GM18498 (cell line): ENCODE data around the gene POLN.

Experiments used
- ATAC-seq: cut with Tn5 transposase; IDR thresholded peaks from one replicate; pipeline ENCODE4 v1.9.1; 2021; ENCODE audit warnings: mild to moderate bottlenecking, moderate library complexity; ENCODE audit not compliant: unreplicated experiment

Gene POLN

GRCh38 chr4:2252530-2253091 is 10.7 kb upstream of the POLN start:
- ATAC-seq, result no peak

DNA sequence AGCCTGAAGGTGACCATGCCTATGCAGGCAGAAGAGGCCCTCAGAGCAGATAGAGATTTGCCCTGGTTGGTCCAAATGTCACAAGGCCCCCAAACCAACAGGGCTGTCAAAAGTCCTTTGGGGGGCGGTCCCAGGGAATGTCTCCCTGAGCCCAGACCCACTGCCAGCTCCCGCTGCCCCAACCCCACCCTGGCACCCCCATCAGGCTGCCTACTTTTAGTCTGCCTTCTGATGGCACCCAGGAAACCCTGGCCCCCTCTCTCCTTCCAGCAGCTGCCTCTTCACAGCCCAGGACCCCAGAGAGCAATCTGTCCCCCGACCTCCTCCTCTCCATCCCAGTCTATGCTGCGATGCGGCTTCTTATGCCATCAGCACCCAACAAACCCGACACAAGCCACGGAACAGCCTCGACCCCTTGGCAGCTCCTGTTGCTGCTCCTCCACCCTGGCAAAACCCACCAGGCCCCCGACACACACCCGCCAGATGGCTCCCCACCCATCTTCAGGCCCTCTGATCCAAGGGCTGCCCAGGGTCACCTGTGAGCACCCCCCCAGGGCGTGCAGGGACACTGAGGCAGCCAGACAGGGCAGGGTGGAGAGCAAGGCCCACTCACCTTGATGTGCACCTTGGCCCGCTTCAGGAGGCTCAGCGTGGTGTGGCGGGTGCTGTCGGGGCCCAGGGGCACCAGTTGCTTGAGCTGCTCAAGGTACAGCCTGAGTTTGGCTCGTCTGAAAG is 10.0 kb upstream of the POLN start:
- ATAC-seq, result no peak

DNA sequence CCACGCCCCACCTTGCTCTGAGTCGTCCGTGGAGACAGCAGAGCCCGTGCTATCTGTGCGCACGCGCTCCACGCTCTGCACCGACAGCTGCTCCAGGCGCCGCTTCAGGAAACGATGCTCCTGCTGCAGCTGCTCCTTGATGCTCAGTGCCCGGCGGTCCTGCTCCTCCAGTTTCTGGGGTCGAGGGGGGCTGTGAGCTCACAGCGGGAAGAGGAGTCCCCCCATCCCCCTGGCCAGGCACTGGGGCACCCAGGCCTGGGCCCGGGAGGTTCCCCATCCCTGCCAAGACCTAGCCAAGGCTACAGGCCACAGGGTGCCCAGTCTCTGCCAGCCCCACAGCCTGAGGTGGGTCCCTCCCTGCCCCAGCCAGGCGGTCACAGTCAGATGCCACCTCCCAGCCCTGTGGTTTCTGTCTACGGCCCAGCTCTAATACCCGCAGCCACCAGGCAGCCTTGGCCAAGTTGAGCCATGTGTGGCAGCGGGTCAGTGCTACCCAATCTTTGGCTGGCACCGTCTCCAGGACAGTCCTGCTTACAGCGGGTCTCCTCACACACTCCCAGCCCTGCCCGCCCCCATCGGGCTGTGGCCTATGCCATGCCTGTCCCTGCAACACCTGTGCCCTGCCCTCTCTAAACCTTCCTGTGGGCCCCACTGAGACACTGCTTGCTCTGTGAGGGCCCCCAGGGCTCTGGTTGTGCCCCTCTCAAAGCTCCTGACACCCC is 9.3 kb upstream of the POLN start:
- ATAC-seq, result no peak

DNA sequence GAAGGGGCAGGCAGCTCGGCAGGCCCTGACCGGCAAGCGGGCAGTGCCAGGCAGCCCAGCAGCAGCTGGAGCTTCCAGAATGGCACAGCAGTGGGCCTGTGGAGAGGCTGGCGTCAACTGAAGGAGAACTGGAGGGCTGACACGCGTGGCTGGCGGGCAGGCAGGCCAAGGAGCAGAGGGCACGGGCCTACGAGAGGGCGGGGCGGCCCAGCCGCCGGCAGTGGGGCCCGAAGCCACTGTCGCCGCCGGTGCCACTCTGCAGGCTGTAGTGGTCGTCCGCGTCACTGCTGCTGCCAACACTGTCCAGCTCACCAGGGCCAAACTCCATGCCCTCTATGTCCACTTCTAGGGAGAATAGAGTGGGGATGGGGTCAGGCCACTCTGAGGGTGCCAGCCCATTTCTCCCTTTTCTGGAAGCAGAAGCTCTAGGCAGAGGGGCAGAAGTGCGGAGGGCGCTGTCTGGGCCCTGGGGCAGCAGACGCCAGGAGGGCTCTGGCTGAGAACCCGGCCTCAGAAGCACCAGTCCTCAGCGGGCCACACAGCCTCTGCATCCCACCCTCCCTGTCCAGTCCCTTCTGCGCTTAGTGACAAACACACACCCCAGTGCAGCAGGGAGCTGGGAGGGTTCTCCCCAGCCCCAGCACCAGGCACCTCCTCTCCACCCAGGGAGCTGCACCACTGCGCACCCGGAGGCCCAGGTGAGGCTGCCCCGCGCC is 8.6 kb upstream of the POLN start:
- ATAC-seq, result no peak

GRCh38 chr4:2249526-2250356 is 7.8 kb upstream of the POLN start:
- ATAC-seq, result no peak

- ATAC-seq, result no peak
Observed at GRCh38 chr4:2248821-2249261, 6.9 kb upstream of the POLN start.

- ATAC-seq, result no peak
Observed at GRCh38 chr4:2248044-2248780, 6.3 kb upstream of the POLN start.

DNA sequence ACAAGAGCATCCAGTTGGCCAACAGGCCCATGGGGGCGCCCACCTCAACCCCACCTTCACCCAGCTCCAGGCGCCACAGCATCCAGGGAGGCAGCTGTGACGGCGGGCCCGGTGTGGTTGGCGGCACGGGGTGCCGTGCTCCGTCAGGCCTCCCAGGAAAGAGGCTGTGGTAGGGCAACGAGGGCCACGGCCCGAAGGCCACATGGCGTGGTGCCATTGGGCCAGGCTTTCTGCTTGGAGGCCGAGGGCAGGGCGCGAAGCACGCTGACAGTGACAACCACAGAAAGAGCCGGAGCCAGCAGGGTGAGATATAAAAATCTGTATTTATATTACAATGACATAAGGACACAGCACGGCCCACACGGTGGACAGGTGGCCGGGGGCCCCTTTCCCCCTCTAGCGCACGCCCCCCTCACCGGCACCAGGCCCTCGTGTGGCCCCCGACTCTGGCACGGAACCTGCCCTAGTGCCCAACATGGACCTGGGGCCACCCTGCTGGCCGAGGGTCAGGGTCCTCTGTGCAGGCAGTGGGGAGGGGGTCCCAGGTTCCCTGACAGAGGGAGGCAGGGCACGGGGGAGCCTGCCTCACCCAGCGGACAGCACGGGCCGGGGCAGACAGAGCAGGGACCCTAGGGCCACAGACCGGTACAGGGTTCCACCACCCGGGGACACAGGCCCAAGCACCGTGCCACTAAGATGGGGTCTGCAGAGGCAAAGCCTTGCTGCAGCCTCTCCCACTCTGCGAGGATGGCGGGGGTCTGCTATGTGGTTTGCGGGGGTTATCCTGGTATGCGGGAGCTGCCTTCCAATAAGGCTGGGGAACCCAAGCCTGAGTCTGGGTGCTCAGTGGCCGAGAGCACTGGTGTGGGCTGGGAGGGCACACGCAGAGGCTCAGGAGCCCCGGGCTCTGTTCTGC is 5.5 kb upstream of the POLN start:
- no peak for ATAC-seq

GRCh38 chr4:2246384-2247127 is 4.6 kb upstream of the POLN start:
- ATAC-seq, result no peak

GRCh38 chr4:2245787-2246275 is 3.9 kb upstream of the POLN start:
- ATAC-seq, result no peak

- ATAC-seq, result no peak
Observed at GRCh38 chr4:2245057-2245786, 3.3 kb upstream of the POLN start.

DNA sequence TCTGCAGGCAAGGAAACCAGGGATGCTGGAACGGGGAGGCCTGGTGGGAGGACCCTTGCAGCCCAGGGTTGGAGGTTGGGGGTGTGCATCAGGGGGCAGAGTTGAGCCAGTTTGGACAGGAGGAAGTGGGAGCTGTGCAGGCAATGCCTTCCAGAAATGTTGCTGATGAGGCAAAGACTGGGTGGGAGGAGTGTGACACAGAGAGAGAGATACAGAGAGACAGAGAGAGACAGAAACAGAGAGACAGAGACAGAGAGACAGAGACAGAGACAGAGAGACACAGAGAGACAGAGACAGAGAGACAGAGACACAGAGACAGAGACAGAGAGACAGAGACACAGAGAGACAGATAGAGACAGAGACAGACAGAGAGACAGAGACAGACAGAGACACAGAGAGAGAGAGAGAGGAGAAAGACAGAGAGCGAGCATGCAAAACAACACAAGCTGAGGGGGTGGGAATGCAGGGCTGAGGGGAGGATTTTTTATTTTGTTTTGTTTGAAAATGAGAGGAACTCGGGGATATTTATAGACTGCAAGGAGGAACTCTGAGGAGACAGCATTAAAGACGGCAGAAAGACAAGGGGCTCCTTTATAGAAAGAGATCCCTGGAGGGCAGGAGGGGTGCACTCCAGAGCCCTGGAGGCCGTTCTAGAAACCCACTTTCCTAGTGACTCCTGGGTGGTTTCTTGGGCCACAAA is 1.9 kb upstream of the POLN start:
- no peak for ATAC-seq

GRCh38 chr4:2241003-2241402 is 918 bp downstream of the POLN start:
- ATAC-seq, result no peak

- ATAC-seq, result no peak
Observed at GRCh38 chr4:2236944-2237666, 4.8 kb downstream of the POLN start.

GRCh38 chr4:2231082-2231481 is 10.8 kb downstream of the POLN start:
- ATAC-seq, result no peak

GRCh38 chr4:2226261-2226660 is 15.7 kb downstream of the POLN start:
- ATAC-seq, result no peak
